HFF-Myc (cell line): ENCODE measurements around the gene UNK.

Source experiments
- DNase-seq: peaks from one replicate; pipeline ENCODE4 v3.0.0-alpha.2; 2011; ENCODE audit warnings: low read depth; ENCODE audit errors: extremely low read depth
- H3K4me3 ChIP-seq: replicated peaks from 2 replicates; pipeline ENCODE4 v1.5.1; 2011; ENCODE audit warnings: low read depth, mild to moderate bottlenecking, control low read depth, low read length
- TF ChIP-seq, protein P1 (sequence below): IDR thresholded peaks from 2 replicates; pipeline ENCODE4 v1.5.1; 2012; ENCODE audit warnings: mild to moderate bottlenecking, low read depth, low read length, control low read depth; ENCODE audit errors: missing control alignments

The UNK gene

DNA sequence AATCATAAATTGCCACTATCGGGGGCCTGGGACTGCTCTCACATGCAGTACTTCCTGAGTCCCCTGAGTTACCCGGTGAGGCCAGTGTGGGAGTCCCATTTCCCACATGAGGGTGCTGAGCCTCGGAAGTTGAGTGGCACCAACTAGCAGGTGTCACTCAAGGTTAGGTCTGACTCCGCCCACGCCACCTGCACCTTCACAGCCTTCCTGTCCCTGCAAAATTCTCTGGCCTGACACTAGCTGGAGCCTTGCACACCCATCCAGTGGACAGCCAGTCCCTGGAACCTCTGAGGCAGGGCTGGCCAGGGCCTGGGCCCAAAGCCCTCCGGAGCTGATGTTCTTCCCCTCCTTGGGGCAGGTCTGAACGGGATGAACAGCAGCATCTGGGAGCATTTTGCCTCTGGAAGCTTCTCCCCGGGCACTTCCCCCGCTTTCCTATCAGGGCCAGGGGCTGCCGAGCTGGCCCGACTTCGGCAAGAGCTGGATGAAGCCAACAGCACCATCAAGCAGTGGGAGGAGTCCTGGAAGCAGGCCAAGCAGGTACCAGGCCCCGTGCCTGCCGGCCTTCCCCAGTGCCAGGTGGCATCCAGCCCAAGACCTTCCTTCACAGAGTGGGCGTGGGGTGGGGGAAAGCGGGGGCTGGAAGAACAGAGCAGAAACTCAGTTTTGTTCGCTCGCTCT, 37.7 kb downstream of the UNK start:
- no peak for DNase-seq
- TF ChIP-seq, protein P1, sequence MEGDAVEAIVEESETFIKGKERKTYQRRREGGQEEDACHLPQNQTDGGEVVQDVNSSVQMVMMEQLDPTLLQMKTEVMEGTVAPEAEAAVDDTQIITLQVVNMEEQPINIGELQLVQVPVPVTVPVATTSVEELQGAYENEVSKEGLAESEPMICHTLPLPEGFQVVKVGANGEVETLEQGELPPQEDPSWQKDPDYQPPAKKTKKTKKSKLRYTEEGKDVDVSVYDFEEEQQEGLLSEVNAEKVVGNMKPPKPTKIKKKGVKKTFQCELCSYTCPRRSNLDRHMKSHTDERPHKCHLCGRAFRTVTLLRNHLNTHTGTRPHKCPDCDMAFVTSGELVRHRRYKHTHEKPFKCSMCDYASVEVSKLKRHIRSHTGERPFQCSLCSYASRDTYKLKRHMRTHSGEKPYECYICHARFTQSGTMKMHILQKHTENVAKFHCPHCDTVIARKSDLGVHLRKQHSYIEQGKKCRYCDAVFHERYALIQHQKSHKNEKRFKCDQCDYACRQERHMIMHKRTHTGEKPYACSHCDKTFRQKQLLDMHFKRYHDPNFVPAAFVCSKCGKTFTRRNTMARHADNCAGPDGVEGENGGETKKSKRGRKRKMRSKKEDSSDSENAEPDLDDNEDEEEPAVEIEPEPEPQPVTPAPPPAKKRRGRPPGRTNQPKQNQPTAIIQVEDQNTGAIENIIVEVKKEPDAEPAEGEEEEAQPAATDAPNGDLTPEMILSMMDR = no peak
- H3K4me3 ChIP-seq = no peak overlapping the region

DNA sequence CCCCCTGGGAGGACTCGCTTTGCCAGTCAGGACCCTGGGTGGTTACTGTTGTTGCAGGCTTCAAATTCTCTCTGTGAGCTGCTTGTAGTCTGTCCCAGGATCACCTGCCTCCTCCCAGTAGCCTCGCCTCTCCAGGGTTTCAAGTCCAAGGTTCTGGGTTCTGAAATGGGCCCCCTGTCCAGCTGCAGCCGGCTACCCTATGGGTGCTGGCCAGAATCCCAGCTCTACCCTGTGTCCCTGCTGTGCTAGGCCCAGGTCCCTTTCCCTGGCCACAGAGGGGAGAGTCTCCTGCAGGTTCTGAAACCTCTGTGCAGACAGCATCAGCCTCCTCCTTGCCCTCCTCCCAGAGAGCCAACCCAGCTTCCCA, 38.2 kb downstream of the UNK start:
- TF ChIP-seq, protein P1 = no peak
- DNase-seq = no peak
- H3K4me3 ChIP-seq = no peak overlapping the region

- H3K4me3 ChIP-seq = no peak overlapping the region
- no peak for DNase-seq
- TF ChIP-seq, protein P1 = no peak
Observed at GRCh38 chr17:75823257-75824041, 38.8 kb downstream of the UNK start.

- H3K4me3 ChIP-seq = no peak overlapping the region
- TF ChIP-seq, protein P1 = no peak
- no peak for DNase-seq
Observed at GRCh38 chr17:75824050-75824552, 39.5 kb downstream of the UNK start.

DNA sequence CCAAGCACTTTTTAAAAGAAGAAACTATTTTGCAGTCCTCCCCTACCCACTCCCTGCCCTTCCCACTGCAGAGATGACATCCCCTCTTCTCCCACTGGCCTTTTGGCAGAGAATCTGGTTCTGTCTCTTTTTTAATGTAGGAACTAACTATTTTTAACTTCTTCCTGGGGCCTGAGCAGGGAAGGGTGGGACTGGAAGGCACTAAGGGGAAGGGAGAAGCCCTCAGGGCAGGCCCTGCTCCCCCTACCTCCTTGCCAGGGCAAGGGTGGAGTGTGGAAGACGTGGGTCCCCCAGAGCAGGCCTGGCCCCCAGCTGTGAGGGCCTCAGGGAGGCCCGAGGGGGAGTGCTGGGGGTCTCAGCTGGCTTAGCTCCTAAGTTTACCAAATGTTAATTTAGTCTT, 40.1 kb downstream of the UNK start:
- TF ChIP-seq, protein P1 = no peak
- no peak overlapping the region for H3K4me3 ChIP-seq
- DNase-seq = no peak

DNA sequence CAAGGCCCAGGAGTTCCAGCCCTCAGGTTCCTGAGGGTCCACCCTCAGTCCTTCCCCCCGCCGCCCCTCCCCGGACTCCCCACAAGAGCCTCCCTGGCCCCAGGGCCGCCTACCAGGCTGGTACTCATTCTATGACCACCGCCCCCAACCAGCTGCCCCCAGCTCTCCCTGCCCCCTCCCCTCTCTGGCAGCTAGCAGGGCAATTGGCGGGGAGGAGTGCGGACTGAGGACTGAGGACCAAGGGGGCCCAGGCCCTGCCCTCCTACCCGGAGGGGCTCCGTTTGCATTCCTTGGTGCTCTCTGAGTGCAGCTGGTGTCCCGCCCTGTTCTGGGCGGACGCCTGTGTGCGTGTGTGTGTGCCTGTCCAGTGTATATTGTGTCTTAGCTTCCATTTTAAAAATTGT, 40.5 kb downstream of the UNK start:
- DNase-seq = no peak
- no peak overlapping the region for H3K4me3 ChIP-seq
- TF ChIP-seq, protein P1 = no peak
